ENCODE data around the gene CYP8B1. TPM values are rescaled to one million over a fixed set of nuclear protein-coding genes. Genes with fewer than 3 reads are reported as not detected.

The CYP8B1 gene
- total and polyA plus RNA-seq, 2 of the 8 experiments (the other 6 are each of a cell fraction or from before 2014, with no cell fraction given), result not detected

DNA sequence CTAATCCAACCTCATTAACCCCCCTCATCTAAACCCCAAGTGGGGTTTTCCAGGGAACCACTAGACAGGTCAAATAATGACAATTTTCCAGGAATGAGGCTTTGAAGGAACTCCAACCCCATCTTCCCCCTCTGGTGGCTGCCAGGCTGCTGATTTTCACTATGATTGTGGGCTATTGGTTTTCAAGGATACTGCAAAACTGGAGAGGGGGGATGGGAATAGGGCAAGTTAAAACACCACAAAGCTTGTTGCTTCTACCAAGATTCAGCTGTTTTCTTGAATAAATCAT lies 19.8 kb upstream of the CYP8B1 start (continued):
- TF ChIP-seq SIRT6 (IDR thresholded peaks at IDR 0.05; ENCODE audit: low read length), result no peak

Data from H1 (cell line).